PFSK-1 (cell line): Measurements from ENCODE around the gene EXOC6B.

Experiments
- POLR2AphosphoS5 ChIP-seq: IDR thresholded peaks from 2 replicates; pipeline ENCODE4 v1.6.1; 2012; ENCODE audit warnings: low read depth, mild to moderate bottlenecking, control low read depth, low read length, moderate library complexity
- SIN3A ChIP-seq: IDR thresholded peaks from 2 replicates; pipeline ENCODE4 v1.6.1; 2012; ENCODE audit warnings: mild to moderate bottlenecking, low read length, moderate library complexity, borderline replicate concordance; ENCODE audit not compliant: insufficient read depth
- TAF1 ChIP-seq: IDR thresholded peaks from 2 replicates; pipeline ENCODE4 v1.6.1; 2012; ENCODE audit warnings: low read length, control low read depth, borderline replicate concordance; ENCODE audit not compliant: insufficient read depth
- TF ChIP-seq, protein P1 (sequence below), 2 experiments: IDR thresholded peaks; 2 replicates each; pipeline versions ENCODE4 v1.6.1 to v1.8.0; 2011 to 2012; ENCODE audit warnings: low read depth in 2 of 2, low read length in 2 of 2, control low read depth in 1 of 2, inconsistent platforms in 1 of 2, mild to moderate bottlenecking in 1 of 2, moderate library complexity in 1 of 2; ENCODE audit not compliant: insufficient read depth in 1 of 2

DNA sequence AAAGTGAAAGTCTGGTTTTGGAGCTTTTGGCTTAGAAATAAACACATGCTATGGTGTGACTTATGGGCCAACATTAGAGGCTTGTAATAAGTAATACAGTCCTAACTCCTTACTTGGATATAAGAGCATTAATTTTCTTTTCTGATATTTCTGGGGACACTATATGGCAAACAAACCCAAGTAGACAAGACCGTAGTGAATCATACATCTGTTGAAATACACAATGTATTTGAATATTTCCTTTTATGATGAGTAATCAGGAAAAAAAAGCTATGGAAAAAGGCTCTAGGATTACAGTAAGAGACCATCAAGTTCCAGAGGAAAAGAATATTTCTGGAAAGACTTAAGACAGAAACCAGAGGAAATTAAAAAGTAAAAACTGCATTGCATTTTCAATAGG, 532.2 kb downstream of the EXOC6B start:
- TF ChIP-seq TAF1 (no peak), POLR2AphosphoS5 (no peak), SIN3A (no peak)
- TF ChIP-seq, protein P1, sequence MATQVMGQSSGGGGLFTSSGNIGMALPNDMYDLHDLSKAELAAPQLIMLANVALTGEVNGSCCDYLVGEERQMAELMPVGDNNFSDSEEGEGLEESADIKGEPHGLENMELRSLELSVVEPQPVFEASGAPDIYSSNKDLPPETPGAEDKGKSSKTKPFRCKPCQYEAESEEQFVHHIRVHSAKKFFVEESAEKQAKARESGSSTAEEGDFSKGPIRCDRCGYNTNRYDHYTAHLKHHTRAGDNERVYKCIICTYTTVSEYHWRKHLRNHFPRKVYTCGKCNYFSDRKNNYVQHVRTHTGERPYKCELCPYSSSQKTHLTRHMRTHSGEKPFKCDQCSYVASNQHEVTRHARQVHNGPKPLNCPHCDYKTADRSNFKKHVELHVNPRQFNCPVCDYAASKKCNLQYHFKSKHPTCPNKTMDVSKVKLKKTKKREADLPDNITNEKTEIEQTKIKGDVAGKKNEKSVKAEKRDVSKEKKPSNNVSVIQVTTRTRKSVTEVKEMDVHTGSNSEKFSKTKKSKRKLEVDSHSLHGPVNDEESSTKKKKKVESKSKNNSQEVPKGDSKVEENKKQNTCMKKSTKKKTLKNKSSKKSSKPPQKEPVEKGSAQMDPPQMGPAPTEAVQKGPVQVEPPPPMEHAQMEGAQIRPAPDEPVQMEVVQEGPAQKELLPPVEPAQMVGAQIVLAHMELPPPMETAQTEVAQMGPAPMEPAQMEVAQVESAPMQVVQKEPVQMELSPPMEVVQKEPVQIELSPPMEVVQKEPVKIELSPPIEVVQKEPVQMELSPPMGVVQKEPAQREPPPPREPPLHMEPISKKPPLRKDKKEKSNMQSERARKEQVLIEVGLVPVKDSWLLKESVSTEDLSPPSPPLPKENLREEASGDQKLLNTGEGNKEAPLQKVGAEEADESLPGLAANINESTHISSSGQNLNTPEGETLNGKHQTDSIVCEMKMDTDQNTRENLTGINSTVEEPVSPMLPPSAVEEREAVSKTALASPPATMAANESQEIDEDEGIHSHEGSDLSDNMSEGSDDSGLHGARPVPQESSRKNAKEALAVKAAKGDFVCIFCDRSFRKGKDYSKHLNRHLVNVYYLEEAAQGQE (IDR thresholded peaks at IDR 0.05; ENCODE audit: insufficient read depth in 1 of 2, low read depth in 2 of 2, low read length in 2 of 2) = no peak
